Measurements from ENCODE around the gene KLHDC4.

DNA sequence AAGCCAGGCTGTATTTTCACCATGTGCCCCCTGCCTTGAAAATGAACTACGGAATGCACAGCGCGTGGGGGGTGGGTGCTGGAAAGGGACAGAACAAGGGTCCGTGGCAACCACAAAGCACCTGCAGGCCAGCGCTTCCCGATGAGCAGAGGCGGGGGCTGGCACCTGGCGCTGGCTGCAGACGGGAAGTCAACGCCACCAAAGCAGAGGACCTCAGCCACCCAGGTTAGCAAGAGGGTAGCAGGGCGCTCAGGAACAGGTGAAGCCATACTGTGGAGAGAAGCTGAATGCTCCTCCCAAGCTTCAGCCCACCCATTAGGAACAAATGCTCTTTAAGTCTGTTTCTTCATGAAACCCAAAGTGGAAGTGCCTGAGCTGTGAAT, 64.7 kb downstream of the KLHDC4 start:
- TF ChIP-seq, protein P1, sequence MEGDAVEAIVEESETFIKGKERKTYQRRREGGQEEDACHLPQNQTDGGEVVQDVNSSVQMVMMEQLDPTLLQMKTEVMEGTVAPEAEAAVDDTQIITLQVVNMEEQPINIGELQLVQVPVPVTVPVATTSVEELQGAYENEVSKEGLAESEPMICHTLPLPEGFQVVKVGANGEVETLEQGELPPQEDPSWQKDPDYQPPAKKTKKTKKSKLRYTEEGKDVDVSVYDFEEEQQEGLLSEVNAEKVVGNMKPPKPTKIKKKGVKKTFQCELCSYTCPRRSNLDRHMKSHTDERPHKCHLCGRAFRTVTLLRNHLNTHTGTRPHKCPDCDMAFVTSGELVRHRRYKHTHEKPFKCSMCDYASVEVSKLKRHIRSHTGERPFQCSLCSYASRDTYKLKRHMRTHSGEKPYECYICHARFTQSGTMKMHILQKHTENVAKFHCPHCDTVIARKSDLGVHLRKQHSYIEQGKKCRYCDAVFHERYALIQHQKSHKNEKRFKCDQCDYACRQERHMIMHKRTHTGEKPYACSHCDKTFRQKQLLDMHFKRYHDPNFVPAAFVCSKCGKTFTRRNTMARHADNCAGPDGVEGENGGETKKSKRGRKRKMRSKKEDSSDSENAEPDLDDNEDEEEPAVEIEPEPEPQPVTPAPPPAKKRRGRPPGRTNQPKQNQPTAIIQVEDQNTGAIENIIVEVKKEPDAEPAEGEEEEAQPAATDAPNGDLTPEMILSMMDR (IDR thresholded peaks at IDR 0.05; ENCODE audit: poor library complexity): no peak
- no peak for TF ChIP-seq EZH2 (IDR thresholded peaks at IDR 0.05; ENCODE audit: borderline replicate concordance)
- TF ChIP-seq EZH2phosphoT487 (IDR thresholded peaks at IDR 0.05; ENCODE audit: low read depth, severe bottlenecking, unreplicated experiment): no peak

Measured in hepatocyte (in vitro differentiated cells).